HepG2 (cell line): ENCODE data around the gene CYP20A1. TPM values are rescaled to one million over a fixed set of nuclear protein-coding genes. Genes with fewer than 3 reads are reported as not detected.

Source experiments
- ARNTL ChIP-seq: sonication (generic); formaldehyde crosslinking; IDR thresholded peaks from 2 replicates; pipeline ENCODE4 v1.4.0; 2020; ENCODE audit warnings: mild to moderate bottlenecking, missing genetic modification reagents
- ATF4 ChIP-seq, 2 experiments: fragments of 450-650 bp in 1 of 2; sonication (generic) in 1 of 2; formaldehyde crosslinking; IDR thresholded peaks; 2 replicates each; pipeline versions ENCODE4 v1.5.0 to v1.8.0; 2020 to 2022; ENCODE audit warnings: mild to moderate bottlenecking in 1 of 2, missing genetic modification reagents in 1 of 2
- CHCHD3 ChIP-seq: sonication (generic); formaldehyde crosslinking; IDR thresholded peaks from 2 replicates; pipeline ENCODE4 v1.8.0; 2022; ENCODE audit warnings: mild to moderate bottlenecking, missing genetic modification reagents, moderate library complexity
- EZH2 ChIP-seq: conservative IDR thresholded peaks from 2 replicates; pipeline ENCODE4 v1.6.1; 2012; ENCODE audit warnings: mild to moderate bottlenecking, low read depth, low read length, moderate library complexity
- FOXK2 ChIP-seq: fragments of 450-650 bp; IDR thresholded peaks from 2 replicates; pipeline ENCODE4 v1.6.1; 2016
- GATAD1 ChIP-seq: IDR thresholded peaks from 2 replicates; pipeline ENCODE4 v1.6.1; 2016; ENCODE audit warnings: missing genetic modification reagents, missing compliant biosample characterization
- GTF3A ChIP-seq: sonication (generic); formaldehyde crosslinking; conservative IDR thresholded peaks from 2 replicates; pipeline ENCODE4 v1.4.0; 2020; ENCODE audit warnings: mild to moderate bottlenecking, missing genetic modification reagents
- KDM5A ChIP-seq: fragments of 200-600 bp; sonication (generic); IDR thresholded peaks from 2 replicates; pipeline ENCODE4 v1.7.0; 2018; ENCODE audit warnings: antibody characterized with exemption, mild to moderate bottlenecking, low read length, borderline replicate concordance
- MAFF ChIP-seq: IDR thresholded peaks from 2 replicates; pipeline ENCODE4 v1.6.1; 2011; ENCODE audit warnings: low read depth, low read length, improper control_type of control experiment
- MIER3 ChIP-seq: IDR thresholded peaks from 2 replicates; pipeline ENCODE4 v1.6.1; 2016; ENCODE audit warnings: missing compliant biosample characterization, borderline replicate concordance
- MIXL1 ChIP-seq: IDR thresholded peaks from 2 replicates; pipeline ENCODE4 v1.6.1; 2016
- NKX3-1 ChIP-seq: sonication (generic); formaldehyde crosslinking; IDR thresholded peaks from 2 replicates; pipeline ENCODE4 v1.5.0; 2020; ENCODE audit warnings: missing genetic modification reagents
- PAX8 ChIP-seq: sonication (generic); formaldehyde crosslinking; IDR thresholded peaks from 2 replicates; pipeline ENCODE4 v1.8.0; 2022; ENCODE audit warnings: mild to moderate bottlenecking, missing genetic modification reagents, borderline replicate concordance
- REPIN1 ChIP-seq: sonication (generic); formaldehyde crosslinking; IDR thresholded peaks from 2 replicates; pipeline ENCODE4 v1.8.0; 2022; ENCODE audit warnings: missing genetic modification reagents, low read depth, mild to moderate bottlenecking, borderline replicate concordance
- SALL1 ChIP-seq: sonication (generic); formaldehyde crosslinking; IDR thresholded peaks from 2 replicates; pipeline ENCODE4 v1.8.0; 2022; ENCODE audit warnings: mild to moderate bottlenecking, missing genetic modification reagents
- USF2 ChIP-seq, 2 experiments: sonication (generic) in 1 of 2; formaldehyde crosslinking in 1 of 2; IDR thresholded peaks; 2 replicates each; pipeline versions ENCODE4 v1.5.1 to v1.6.1; 2011 to 2020; ENCODE audit warnings: borderline replicate concordance in 1 of 2, low read depth in 1 of 2, low read length in 1 of 2, mild to moderate bottlenecking in 1 of 2, missing genetic modification reagents in 1 of 2, moderate library complexity in 1 of 2
- ZBED4 ChIP-seq: sonication (generic); formaldehyde crosslinking; IDR thresholded peaks from 2 replicates; pipeline ENCODE4 v1.4.0; 2020; ENCODE audit warnings: missing genetic modification reagents, borderline replicate concordance
- ZMAT5 ChIP-seq: sonication (generic); formaldehyde crosslinking; IDR thresholded peaks from 2 replicates; pipeline ENCODE4 v1.5.0; 2020; ENCODE audit warnings: mild to moderate bottlenecking, low read depth, missing genetic modification reagents, borderline replicate concordance
- ZNF567 ChIP-seq: sonication (generic); formaldehyde crosslinking; IDR thresholded peaks from 2 replicates; pipeline ENCODE4 v1.8.1; 2023; ENCODE audit warnings: mild to moderate bottlenecking, missing genetic modification reagents, borderline replicate concordance
- ZNF713 ChIP-seq: sonication (generic); formaldehyde crosslinking; IDR thresholded peaks from 2 replicates; pipeline ENCODE4 v1.4.0; 2020; ENCODE audit warnings: mild to moderate bottlenecking, missing genetic modification reagents
- ZNF749 ChIP-seq: sonication (generic); formaldehyde crosslinking; IDR thresholded peaks from 2 replicates; pipeline ENCODE4 v1.8.0; 2022; ENCODE audit warnings: mild to moderate bottlenecking, missing genetic modification reagents, moderate library complexity, borderline replicate concordance
- polyA plus RNA-seq, 8 experiments: library from polyadenylated mRNA; depleted of rRNA in 3 of 8; stranded (reverse) in 7 of 8; unstranded in 1 of 8; fragments of >200 nt; fragmentation: Illumina TruSeq in 4 of 8; extraction: Trizol in 4 of 8; gene quantifications; 2 replicates each; pipeline versions ENCODE4 v1.2.1 to v1.2.3, GENCODE V29; 2011 to 2016; ENCODE audit warnings: low read depth in 4 of 8, missing spikeins in 1 of 8, mixed read lengths in 1 of 8; ENCODE audit not compliant: insufficient read depth in 1 of 8
- total RNA-seq, 5 experiments: library from RNA; depleted of rRNA; stranded (reverse); fragments of >200 nt; fragmentation: Illumina TruSeq; extraction: Trizol; gene quantifications; 2 replicates each; pipeline ENCODE4 v1.2.3, GENCODE V29; 2016; ENCODE audit warnings: low read depth in 1 of 5

CYP20A1 gene
- total and polyA plus RNA-seq, 2 of the 13 experiments (the other 11 are each of a cell fraction or from before 2014, with no cell fraction given): 9.6 to 35.3 TPM

- TF ChIP-seq KDM5A (peak; percentile 84; the same call in 1 of the 2 replicates), EZH2 (no peak), ATF4 (CRISPR knock-in tag; IDR thresholded peaks at IDR 0.05) (no peak; a peak in 1 of 4 replicates), PAX8 (CRISPR knock-in tag) (no peak), MAFF (peak; percentile 17; the same call in 1 of the 2 replicates), ZBED4 (CRISPR knock-in tag) (peak; percentile 99), FOXK2 (no peak; the same call in 1 of the 2 replicates), ARNTL (CRISPR knock-in tag) (0 out of 2 replicates have a peak, but pooled peaks have one; percentile 36), GTF3A (CRISPR knock-in tag) (no peak), USF2 (IDR thresholded peaks at IDR 0.05; ENCODE audit: low read depth, low read length) (peak; percentile 96), USF2 (CRISPR knock-in tag; IDR thresholded peaks at IDR 0.05; ENCODE audit: borderline replicate concordance) (peak; percentile 99), CHCHD3 (no peak; the same call in none of the 2 replicates), ZNF713 (CRISPR knock-in tag) (no peak), REPIN1 (CRISPR knock-in tag) (peak; percentile 94), MIXL1 (CRISPR knock-in tag) (no peak), ZMAT5 (no peak), ZNF567 (CRISPR knock-in tag) (peak; percentile 95; the same call in 1 of the 2 replicates), SALL1 (CRISPR knock-in tag) (peak; percentile 93), ZNF749 (CRISPR knock-in tag) (peak; percentile 93; the same call in 1 of the 2 replicates), GATAD1 (CRISPR knock-in tag) (peak; percentile 85), NKX3-1 (CRISPR knock-in tag) (peak; percentile 90), MIER3 (CRISPR knock-in tag) (peak; percentile 83; the same call in 1 of the 2 replicates)
Observed at GRCh38 chr2:203238704-203239526, at the start of gene CYP20A1 (continued).
